ENCODE measurements around the gene ITIH6.

Gene ITIH6

GRCh38 chrX:54710920-54711319, 87.1 kb downstream of the ITIH6 start:
- DNase-seq (ENCODE audit: low spot score): no peak

GRCh38 chrX:54708404-54708803, 89.7 kb downstream of the ITIH6 start:
- DNase-seq (ENCODE audit: low spot score): no peak
